GM21723 (cell line): ENCODE measurements around the gene ATP6V0D1.
A peak's percentile ranks its signal among the peaks of the same experiment; 100 is the strongest.
"Not testable (repeated sequence)": the region's sequence is repeated elsewhere in the genome, so short reads cannot be mapped to it uniquely, and the experiment has no call there.

Experiments used
- ATAC-seq: cut with Tn5 transposase; IDR thresholded peaks from one replicate; pipeline ENCODE4 v1.9.1; 2021; ENCODE audit warnings: mild to moderate bottlenecking, moderate library complexity; ENCODE audit not compliant: unreplicated experiment

Gene ATP6V0D1

DNA sequence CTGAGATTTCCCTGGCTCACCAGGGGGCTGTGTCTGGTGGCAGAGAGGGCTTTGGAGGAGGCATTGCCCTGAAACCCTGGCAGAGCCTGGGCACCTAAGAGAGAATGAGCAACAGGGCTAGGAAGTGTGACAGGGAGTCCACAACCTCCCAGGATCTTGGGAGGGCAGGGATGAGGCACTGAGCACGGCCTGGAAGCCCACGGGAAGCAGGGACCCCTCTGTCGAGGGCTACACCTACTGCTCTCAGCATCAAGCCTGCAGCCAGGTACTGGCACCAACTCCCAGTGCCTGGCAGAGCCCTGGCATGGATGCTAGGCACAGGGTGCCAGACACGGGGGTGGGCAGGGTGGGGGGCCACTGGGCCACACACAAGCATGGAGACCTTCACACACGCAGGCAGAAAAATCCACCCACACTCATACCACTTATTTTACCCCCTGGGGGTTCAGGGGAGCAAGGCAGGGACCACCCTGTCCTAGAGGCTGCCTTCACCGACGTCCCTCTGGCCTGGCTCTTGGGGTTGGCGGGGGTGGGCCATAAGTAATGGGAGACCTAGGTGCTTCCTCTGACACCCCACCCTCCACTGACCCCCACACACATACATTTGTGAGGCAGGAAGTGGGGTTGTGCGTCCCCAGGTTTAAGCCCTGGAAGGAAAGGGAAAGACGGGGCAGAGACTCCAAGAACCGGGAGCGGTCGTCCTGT lies 51.0 kb downstream of the ATP6V0D1 start:
- no peak for ATAC-seq

DNA sequence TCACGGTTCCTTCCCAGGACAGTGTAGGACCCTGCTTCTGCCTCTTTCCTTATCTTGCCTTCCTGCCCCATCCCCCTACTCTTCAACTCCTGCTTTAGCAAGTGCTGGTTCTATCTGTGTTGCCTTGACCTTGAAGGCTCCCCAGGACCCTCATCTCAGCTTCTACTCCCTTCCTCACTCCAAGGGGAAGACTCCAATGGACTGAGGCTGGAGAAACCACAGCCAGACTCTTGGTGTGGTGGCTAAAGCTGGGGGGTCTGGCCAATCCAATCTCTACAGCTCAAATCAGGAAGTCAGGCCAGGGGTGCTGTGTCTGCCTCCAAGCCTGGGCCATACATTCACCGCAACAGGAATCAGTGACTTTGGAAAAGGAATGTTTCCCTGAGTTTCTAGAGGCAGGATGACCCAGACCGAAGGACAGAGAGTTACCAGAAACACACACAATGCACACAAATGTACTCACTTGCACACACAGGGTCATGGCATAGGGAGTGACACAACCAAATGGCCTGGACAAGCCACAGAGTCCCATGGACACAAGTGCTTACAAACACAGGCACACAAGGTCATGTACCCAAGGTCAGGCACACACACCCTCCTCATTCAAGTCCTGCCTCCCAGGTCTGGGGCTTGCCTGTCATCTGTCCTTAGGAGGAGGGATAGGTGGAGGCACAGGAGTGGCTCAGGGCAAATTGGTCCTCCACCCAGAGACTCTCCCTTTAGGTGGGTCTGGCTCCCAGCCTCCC lies 51.7 kb downstream of the ATP6V0D1 start:
- ATAC-seq = no peak

DNA sequence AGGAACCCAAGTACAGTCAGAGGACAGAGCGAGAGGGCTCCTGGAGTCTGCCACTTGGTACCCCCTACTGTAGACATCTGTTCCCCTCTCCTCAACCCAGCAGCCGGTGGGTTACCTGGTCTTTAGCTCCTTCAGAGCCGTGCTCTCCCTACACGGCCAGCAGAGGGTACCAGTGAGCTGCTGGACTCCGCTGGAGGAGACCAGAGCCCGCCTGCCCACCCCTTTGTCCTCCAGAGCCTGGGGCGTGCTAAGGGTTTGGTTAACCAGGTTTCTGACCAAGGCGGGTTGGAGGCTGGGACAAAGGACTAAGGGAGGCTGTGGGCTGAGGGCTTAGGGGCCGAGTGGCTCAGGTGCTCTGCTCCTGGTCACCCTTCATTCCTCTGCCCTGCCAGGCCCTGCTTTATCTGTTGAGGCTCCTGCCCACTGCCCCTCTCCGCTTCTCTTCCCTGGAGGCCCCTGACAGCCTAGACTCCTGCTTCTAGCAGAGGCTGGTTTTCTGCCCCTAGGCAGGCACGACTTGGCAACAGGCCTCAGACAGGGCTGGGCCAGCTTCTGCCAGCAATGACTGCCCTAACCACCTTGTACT lies 52.7 kb downstream of the ATP6V0D1 start:
- ATAC-seq = no peak

DNA sequence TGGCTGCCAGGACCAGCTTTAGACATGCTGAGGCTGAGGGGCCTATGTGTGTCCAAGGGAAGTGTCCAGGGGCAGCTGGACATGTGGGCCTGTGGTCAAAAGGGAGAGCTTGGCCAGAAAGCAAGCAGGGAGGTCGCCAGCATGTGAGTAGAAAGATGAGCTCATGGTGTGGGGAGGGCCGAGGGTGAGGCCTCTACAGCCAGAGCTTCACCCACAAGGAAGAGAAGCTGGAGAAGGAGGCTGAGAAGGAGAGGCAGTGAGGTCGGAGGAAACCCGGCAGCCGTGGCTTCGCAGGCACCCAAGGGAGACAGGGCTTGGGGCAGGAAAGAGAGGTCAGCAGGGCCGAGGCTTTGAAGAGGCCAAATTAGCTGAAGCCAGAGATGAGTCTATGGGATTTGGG lies 54.0 kb downstream of the ATP6V0D1 start:
- no peak for ATAC-seq

DNA sequence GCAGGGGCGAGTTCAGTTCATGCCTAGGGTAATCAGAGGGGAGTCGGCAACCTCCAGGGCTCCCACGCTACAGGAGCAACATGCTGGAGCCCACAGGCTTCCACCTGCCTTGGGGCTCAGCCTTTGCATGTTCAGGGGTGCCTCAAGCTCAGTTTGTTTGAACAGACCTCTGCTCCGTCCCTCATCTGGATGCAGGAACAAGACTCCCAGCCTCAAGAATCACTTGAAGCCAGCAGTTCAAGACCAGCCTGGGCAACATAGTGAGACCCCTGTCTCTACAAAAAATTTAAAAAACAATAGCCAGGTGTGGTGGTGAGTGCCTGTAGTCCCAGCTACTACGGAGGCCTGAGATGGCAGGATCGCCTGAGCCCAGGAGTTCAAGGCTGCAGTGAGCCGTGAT lies 54.9 kb downstream of the ATP6V0D1 start:
- ATAC-seq = no peak

DNA sequence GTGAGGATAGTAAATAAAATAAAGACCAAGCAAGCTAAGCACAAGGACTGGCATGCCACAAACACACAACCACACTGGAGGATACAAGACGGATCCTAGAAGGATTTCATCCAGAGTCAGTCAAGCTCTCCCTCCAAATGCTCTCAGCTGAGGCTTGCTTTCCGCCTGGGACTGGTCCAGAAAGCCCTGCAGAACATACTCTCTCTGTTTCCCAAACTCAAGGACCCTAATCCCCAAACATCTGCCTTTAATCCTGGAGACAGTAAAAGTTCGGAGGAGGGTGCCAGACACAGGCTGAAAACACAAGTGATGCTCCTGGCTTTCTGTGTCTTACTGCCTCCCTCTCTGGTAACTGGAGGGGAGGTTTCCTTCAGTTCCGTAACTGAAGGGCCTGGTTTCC lies 55.4 kb downstream of the ATP6V0D1 start:
- ATAC-seq = no peak

DNA sequence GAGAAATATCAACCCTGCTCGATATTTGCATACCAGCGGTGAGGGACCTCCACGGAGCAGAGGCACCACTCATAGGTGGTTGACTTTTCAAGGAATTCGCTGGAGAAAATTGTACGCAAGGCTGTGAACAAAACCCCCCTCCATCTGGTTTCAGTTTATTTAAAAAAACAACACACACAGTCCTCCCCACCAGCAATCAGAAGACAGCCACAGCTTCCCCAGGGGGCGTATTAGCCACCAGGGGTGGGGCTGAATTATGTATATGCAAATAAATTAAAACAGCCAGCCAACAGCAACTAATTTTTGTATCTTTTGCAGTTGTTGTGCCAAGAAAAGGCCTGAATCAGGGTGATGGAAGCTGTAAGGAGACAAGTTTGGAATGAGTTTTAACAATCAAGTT lies 55.9 kb downstream of the ATP6V0D1 start:
- no peak for ATAC-seq

DNA sequence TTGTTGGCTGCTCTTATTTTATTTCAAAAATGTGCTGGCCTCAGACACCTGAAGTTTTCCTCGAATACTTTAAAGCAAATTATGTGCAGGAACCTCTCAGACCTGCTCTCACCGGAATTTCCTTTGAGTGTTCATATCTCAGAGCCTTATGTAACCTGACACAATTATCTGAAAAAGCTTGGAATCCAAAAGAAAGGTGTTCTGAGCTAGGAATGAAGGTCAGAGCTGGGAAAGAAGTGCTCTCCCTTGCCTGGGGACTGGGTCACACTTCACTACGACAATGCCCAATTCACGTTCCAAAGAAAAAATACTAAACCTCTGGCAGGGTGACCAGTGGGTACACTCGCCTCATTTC lies 56.7 kb downstream of the ATP6V0D1 start:
- no peak for ATAC-seq

DNA sequence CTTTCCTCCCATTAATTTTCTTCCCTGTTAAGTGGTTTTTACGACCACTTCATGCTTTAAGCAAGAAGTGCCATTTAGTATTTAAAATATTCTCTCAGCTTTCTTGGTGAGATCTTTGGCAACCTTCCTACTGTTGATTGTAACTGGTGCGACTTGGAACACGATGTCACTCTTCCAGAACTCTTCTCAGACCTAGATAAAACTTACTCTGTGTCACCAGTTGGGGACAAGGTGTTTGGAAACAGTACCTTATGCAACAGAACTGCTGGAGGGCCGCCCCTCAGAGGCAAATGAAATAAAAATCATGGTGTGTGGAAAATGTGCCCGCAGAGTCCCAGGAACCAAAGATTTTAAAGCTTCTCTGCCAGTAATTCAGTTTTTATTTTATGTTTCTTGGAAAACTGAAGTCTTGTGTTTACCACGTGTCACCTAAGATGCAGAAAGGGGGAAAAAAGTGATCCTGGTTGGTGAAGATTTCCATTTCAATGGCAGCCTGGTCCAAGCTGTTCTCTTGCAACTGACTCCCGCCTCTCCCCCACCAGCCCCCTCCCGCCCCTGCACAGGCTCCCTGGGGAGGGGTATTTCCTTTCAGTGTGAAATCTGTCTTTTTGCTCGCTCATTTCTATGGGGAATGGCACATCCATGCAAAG lies 57.2 kb downstream of the ATP6V0D1 start:
- no peak for ATAC-seq

DNA sequence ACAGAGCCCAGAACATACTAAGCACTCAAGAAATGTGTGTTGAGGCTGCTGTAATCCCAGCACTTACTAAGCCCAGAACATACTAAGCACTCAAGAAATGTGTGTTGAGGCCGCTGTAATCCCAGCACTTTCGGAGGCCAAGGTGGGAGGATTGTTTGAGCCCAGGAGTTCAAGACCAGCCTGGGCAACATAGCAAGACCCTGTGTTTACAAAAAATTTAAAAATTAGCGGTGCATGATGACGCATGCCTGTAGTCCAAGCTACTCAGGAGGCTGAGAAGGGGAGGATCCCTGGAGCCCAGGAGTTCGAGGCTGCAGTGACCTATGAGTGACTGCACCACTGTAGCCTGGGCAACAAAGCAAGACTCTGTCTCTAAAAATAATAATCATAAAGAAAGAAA lies 57.9 kb downstream of the ATP6V0D1 start:
- ATAC-seq = no peak

DNA sequence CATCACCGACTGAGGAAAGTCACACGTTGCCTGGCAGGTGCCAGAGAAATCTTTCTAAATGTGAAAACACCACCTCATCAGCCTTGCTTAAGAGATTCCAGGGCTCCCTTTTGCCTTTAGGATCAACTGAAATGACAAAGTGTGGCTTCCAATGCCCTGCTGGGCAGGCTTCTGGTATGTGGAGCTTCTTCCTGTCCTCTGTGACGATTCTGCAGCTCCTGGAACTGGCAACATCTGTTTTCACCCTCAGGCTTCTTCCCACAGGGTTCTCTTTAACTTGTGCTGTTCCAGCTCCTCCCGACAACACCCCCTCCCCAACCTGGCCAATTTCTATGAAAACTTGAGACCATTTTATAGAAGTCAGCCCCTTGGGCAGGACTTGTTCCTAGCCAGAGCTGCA lies 59.9 kb downstream of the ATP6V0D1 start:
- no peak for ATAC-seq

DNA sequence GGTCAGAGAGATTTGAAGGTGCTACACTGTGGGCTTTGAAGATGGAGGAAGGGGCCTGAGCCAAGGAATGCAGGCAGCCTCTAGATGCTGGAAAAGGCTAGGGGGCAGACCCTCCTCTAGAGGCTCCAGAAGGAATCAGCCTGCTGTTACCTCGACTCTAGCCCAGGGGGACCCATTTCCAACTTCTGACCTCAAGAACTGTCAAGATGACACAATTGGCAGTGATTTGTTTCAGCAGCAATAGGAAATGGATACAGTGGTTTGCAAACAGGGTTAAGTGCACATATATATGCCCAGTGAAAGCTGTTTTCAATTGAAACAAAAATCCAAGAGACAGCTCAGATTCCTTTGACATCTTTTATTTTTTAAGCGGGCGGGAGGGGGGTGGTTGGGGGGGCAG lies 61.0 kb downstream of the ATP6V0D1 start:
- ATAC-seq = no peak

DNA sequence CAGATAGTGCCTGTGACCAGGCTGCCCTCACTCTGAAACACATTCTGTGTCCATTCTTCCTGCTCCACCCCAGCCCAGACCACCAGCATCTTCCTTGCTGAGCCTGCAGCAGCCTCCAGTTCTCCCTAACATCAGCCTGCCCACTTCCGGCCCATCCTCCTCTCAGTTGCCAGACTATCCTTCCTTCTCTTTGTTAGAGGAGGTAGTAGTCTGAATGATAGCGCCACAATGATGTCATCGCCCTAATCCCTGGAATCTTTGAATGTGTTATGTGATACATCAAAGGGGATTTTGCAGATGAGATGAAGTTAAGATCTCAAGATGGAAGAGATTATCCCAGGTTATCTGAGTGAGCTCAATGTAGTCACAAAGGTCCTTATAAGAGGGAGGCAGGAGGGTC lies 61.5 kb downstream of the ATP6V0D1 start:
- no peak for ATAC-seq

DNA sequence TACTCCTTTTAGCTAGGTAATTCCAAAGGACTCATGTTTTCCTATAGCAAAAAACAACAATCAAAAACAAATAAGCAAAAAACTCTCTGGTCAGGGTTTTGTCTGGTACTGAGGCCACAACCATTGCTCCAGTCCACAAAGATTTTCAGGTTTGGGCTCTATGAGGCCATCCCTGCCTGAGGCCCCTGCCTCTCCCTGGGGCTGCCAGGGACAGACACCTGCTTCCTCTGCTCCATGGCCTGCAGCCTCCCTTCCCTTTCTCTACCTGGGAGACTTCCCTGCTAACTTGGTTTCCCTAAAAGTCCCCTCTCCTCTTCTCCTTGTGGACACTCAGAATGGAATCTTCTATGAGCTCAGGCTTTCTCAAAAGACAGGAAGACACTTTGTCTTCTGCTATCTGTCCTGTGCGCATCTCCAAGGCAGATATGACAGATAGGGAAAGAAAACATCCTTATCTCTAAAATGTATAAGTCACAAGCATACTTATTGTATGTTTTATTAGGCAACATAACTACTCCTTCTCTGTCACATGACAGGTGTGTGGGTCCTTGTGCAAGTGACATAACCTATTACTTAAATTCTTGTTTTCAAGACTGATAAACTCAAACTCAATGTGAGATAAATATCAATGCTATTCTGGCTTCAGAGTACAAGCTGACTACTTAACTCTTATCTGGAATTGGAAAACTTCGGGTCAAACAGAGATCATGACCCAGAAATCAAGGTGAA lies 63.5 kb downstream of the ATP6V0D1 start:
- no peak for ATAC-seq

DNA sequence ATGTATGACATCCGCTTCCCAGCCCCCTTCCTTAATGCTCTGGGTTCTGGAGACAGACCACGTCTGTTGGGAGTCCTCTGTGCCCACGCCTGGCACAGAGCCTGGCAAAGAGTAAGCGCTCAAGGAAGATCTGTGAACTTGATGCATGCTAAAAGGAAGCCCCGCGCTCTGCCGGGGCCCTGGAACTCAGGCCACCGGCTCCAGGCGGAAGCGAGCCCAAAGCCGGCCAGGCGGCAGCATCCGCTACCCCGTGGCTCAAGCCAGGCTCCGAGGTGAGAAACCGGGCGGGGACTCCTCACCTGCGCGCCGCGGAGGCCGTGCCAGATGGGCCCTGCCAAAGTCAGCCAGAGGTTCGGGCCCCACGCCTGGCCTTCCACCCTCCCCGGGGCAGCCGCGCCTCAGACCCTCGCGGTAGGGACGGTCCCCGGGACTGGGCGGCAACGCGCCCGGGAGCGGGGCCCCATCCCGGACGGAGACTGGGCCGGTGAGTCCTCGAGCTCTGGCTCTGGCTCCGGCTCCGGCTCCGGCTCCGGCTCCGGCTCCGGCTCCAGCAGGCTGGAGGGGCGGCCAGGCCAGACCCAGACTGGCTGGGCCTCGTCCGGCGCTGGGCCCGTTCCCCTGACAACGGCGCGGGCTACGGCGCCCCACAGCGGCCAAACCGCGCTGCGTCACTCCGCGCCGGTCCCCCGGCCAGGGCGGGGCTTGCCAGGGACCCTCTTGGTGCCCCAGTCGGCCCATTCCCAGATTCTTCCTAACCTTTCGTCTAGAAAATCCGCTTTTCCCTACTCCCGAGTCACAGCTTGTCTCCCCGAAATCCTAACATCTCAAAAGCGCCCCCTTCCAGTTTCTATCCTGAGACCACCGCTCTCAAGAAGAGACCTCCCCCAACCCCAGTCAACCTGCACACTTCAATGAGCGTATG lies 64.8 kb downstream of the ATP6V0D1 start, which contains the start of gene ZDHHC1:
Gene ZDHHC1, minus strand, starts transcription at position 606 of the 922 bp plus-strand sequence. CDS start 8,702 bp downstream, outside the sequence.
- ATAC-seq = peak; percentile 84

DNA sequence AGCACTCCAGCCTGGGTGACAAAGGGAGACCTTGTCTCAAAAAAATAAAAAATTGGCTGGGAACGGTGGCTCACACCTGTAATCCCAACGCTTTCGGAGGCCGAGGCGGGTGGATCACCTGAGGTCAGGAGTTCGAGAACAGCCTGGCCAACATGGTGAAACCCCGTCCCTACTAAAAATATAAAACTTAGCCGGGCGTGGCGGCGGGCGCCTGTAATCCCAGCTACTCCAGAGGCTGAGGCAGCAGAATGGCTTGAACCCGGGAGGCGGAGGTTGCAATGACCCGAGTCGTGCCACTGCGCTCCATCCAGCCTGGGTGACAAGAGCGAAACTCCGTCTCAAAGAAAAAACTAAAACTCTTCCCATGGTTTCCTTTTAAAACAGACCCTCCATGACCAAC lies 65.5 kb downstream of the ATP6V0D1 start:
- ATAC-seq = not testable (repeated sequence)

DNA sequence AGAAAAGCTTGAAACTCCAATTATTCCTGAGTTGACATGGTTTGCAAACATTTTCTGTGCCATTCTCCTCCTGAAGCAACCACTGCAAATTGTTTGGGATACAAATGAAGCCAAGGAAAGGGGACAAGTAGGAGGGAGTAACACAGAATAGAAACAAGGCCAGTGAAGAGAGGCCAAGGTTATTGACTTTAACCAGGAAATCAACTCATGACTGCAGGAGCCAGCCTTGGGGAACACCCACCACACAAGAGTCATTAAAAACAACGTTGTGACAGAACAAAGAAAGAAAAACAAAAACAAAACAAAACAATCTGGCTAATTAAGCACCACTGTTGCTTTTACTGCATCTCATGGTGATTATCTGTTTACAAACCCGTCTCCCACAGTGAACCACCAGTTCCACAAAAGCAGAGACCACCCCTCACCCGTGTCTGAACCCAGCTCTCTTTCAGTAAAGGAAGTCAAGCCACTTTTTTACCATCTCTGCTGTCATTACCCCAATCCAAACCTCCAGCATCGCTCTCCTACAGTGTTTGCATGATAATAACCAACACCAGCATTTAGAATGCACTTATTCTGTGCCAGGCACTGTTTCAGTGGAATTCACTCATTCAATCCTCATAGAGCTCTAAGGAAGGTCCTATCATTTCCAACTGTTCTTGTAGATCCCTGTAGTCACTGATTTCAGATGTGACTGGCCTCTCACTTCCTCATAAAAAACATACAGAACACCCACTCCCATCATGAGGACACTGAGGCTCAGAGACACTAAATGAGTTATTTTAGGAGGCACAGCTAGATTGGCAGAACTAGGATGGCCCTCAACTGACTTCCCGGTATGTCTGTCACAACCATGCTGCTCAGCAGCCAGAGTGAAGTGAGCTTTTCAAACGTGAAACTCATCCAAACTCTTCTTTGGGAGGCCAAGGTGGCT lies 66.7 kb downstream of the ATP6V0D1 start:
- no peak for ATAC-seq

DNA sequence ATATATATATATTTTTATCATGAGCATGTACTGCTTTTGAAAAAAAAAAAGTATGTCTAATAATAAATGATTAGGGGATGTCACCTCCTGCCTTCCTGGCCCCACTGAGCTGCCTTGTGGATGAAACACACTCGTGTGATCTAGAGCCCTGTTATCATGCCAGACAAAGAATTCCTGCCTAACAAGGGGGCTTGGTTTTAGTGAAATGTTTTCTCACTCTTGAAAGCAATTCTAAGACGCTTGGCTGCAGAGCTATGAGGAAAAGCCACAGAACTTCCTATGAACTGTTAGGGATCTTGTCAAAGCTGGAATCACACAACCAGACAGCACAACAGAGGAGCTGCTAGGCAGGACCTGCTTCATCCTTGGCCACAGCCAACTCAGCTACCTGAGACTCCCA lies 68.7 kb downstream of the ATP6V0D1 start:
- no peak for ATAC-seq

DNA sequence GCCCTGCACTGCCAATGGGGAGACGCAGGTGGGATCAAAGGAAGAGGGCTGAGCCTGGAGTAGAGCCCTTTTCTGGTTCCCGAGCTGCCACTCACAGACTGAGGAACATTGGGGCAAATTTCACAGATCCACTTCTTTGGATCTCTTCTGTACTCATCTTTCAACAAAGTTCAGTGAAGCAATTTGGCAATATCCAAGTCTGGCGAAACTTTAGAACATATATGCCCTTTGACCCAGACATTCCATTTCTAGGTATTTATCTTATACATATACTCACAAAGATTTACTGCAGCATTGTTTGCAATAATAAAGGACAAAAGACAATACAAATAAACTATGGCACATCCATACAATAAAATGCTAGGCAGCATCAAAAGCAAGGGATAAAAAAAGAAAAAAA lies 69.6 kb downstream of the ATP6V0D1 start:
- no peak for ATAC-seq
